Epithelial cell of esophagus (primary cell): ENCODE data around the gene MAP2K3.

ENCODE experiments used
- DNase-seq: peaks from one replicate; pipeline ENCODE4 v3.0.0; 2010; ENCODE audit warnings: low read depth
- H3K4me3 ChIP-seq: 2 replicates; pipeline ENCODE4 v1.5.1; 2011; ENCODE audit warnings: mild to moderate bottlenecking, low read length, control low read depth
- TF ChIP-seq, protein P1 (sequence below): IDR thresholded peaks from 2 replicates; pipeline ENCODE4 v1.5.1; 2011; ENCODE audit warnings: low read depth, mild to moderate bottlenecking, low read length, control low read depth, inconsistent platforms; ENCODE audit not compliant: insufficient read depth; ENCODE audit errors: missing control alignments

MAP2K3 gene

DNA sequence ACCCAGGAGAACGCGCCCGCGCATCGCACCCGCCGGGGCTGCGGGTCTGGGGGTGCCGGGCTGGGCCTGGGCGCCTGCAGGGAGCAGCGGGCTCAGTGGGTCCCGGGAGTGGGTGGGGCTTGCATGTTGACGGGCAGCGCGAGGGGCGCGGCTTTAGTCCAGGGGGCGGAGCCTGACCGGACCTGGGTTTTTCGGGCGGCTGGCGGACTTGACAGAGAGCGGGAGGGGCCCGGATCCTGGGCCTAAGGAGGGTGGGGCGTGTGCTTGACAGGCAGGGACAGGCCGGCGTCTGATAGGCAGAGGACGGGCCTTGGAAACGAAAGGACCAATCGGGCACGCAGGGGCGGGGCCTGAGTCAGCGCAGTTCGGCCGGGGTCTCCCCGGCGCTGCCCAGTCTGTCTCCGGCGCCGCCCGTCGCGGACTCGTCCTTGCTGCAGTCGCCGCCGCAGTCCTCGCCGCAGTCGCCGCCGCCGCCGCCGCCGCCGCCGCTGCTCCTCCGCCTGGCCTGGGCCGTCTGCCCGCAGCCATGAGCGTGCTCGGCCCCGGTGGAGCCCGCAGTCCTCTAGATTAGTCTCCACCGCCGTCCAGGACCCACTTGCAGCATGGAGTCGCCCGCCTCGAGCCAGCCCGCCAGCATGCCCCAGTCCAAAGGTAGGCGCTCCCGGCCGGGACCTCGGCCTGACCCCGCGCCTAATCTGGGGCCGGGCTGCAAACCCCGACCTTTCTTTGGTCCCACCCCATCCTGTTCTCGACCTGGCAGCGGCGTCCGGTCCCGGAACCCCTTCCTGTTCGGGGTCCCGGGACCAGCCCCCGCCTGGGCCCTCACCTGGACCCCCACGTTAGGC, at the start of gene MAP2K3:
Gene MAP2K3, plus strand, starts transcription at position 393 of the 845 bp plus-strand sequence. Its CDS starts 210 bp downstream, at position 603.
- TF ChIP-seq, protein P1, sequence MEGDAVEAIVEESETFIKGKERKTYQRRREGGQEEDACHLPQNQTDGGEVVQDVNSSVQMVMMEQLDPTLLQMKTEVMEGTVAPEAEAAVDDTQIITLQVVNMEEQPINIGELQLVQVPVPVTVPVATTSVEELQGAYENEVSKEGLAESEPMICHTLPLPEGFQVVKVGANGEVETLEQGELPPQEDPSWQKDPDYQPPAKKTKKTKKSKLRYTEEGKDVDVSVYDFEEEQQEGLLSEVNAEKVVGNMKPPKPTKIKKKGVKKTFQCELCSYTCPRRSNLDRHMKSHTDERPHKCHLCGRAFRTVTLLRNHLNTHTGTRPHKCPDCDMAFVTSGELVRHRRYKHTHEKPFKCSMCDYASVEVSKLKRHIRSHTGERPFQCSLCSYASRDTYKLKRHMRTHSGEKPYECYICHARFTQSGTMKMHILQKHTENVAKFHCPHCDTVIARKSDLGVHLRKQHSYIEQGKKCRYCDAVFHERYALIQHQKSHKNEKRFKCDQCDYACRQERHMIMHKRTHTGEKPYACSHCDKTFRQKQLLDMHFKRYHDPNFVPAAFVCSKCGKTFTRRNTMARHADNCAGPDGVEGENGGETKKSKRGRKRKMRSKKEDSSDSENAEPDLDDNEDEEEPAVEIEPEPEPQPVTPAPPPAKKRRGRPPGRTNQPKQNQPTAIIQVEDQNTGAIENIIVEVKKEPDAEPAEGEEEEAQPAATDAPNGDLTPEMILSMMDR = no peak
- H3K4me3 ChIP-seq = peak within 1 kb of the TSS; percentile 74
- DNase-seq = peak; percentile 100

GRCh38 chr17:21235921-21236320, 48.6 kb upstream of the MAP2K3 start:
- no peak for DNase-seq
- TF ChIP-seq, protein P1 = no peak
- no peak overlapping the region for H3K4me3 ChIP-seq

- peak; percentile 33 for DNase-seq
- TF ChIP-seq, protein P1 = peak; percentile 49
Observed at GRCh38 chr17:21239680-21240368, 44.7 kb upstream of the MAP2K3 start.

GRCh38 chr17:21240369-21241055, 44.0 kb upstream of the MAP2K3 start:
- no peak overlapping the region for H3K4me3 ChIP-seq
- TF ChIP-seq, protein P1 = no peak
- DNase-seq = no peak

More at GRCh38 chr17:21239680-21240368, 44.7 kb upstream of the MAP2K3 start:
- H3K4me3 ChIP-seq = no peak overlapping the region

GRCh38 chr17:21241564-21241963, 42.9 kb upstream of the MAP2K3 start:
- no peak overlapping the region for H3K4me3 ChIP-seq
- DNase-seq = no peak
- TF ChIP-seq, protein P1 = no peak

- TF ChIP-seq, protein P1 = no peak
- DNase-seq = peak; percentile 26
Observed at GRCh38 chr17:21242026-21242697, 42.3 kb upstream of the MAP2K3 start.

More at GRCh38 chr17:21242026-21242697, 42.3 kb upstream of the MAP2K3 start:
- H3K4me3 ChIP-seq = no peak overlapping the region
